Measurements from ENCODE around the gene NFKB2. TPM values are rescaled to one million over a fixed set of nuclear protein-coding genes. Genes with fewer than 3 reads are reported as not detected.

Gene NFKB2
- total RNA-seq, 1 donor from 2014 or later: 26.8 TPM

DNA sequence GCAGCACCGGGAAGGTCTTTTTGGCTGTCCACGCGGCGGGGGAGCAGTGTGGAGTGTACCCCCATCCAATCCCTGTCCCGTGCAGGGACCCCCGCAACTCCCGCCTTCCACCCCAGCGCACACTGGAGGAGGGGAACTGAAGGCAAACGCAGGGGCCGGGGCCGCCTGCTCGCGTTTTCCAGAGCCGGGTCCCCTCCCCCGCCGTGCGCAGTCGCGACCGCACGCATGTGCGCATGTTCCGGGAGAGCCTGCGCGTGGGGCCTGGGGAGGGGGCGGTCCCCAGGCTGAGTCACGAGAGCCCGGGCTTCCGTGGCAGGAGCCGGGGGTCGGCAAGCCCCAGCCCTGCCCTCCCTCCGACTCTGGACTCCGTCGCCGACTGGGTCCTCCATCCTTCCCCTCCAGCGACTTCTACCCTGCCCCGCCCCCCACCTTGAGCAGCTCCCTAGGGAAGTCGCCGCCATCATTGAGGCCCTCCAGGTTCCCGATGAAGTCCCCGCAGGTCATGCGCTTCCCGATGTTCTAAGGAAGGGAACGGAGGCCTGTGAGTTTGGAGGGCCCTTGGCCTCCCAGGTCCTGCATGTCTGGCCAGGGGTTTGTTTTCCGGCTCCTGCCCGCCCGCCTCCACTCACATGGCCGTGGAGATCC, 15.0 kb downstream of the NFKB2 start:
- Histone ChIP-seq H3K4me3 (peak overlapping the region; percentile 40 to 49), H3K27me3 (peaks cover 6% of the 10 kb centered on the region), H3K27ac (peak overlapping the region; percentile 73), H3K9me3 (no peaks in the 10 kb centered on the region), H3K4me1 (peaks cover 27% of the 10 kb centered on the region), H3K36me3 (no peaks in the 10 kb centered on the region)
- TF ChIP-seq POLR2A (IDR thresholded peaks at IDR 0.05) (peak in 1 of 2 donors; percentile 27), POLR2AphosphoS5 (IDR thresholded peaks at IDR 0.05; ENCODE audit: insufficient read depth in 1 of 2, low read depth in 1 of 2) (peak in 1 of 2 donors; percentile 85)
- TF ChIP-seq, protein P1, sequence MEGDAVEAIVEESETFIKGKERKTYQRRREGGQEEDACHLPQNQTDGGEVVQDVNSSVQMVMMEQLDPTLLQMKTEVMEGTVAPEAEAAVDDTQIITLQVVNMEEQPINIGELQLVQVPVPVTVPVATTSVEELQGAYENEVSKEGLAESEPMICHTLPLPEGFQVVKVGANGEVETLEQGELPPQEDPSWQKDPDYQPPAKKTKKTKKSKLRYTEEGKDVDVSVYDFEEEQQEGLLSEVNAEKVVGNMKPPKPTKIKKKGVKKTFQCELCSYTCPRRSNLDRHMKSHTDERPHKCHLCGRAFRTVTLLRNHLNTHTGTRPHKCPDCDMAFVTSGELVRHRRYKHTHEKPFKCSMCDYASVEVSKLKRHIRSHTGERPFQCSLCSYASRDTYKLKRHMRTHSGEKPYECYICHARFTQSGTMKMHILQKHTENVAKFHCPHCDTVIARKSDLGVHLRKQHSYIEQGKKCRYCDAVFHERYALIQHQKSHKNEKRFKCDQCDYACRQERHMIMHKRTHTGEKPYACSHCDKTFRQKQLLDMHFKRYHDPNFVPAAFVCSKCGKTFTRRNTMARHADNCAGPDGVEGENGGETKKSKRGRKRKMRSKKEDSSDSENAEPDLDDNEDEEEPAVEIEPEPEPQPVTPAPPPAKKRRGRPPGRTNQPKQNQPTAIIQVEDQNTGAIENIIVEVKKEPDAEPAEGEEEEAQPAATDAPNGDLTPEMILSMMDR (IDR thresholded peaks at IDR 0.05): no peak
- no peak for DNase-seq (ENCODE audit: extremely low spot score in 2 of 2)
- intact Hi-C loops (cut with DNase I): no loop called here

DNA sequence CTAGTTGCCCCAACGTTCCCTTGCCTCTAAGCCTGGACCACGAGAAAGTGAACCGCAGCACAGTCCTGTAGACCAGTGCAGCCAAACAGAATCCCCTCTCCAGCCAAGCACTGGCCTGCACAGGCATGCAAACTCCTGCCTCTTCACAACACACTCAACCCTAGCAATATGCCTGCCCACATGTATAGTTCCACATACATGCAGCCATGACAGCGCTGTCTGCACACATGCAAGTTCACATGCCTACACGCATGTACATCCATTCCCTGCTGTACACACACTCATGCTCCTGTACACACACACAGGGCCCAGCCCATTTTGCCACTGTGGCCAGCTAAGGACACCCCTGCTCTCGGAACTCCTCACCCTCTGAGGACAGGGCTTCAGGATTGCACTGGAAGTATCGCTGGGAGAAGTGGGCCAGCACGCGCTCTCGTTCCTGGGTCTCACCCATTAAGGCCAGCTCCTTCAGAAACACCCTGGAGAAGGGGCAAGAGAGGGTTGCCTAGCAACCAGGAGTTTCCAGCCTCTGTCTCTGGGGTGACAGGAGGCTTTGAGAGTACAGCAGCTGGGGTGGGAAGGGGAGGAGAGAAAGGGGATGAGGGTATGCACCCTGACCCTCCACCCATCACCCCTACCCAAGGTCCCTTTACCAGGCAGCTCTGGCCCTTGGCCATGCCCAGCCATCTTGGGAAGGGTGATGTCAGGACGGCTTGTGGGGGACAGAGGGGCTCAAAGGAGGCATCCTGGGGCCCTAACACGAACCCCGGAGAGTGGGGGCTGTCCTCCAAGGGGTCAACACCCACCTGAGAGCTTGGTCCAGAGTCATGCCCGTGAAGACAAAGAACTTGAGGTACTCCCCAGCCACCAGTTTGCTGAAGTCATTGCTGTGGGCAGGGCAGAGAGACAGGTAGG, 16.1 kb downstream of the NFKB2 start:
- Histone ChIP-seq H3K4me1 (peaks cover 27% of the 10 kb centered on the region), H3K27me3 (peaks cover 6% of the 10 kb centered on the region), H3K36me3 (no peaks in the 10 kb centered on the region), H3K4me3 (no peak overlapping the region), H3K27ac (no peak overlapping the region), H3K9me3 (no peaks in the 10 kb centered on the region)
- DNase-seq (ENCODE audit: extremely low spot score in 2 of 2): no peak
- TF ChIP-seq, protein P1 (IDR thresholded peaks at IDR 0.05): no peak
- no peak for TF ChIP-seq POLR2AphosphoS5 (IDR thresholded peaks at IDR 0.05; ENCODE audit: insufficient read depth in 1 of 2, low read depth in 1 of 2)
- no peak for TF ChIP-seq POLR2A (IDR thresholded peaks at IDR 0.05)
- intact Hi-C loops (cut with DNase I): no loop called here

DNA sequence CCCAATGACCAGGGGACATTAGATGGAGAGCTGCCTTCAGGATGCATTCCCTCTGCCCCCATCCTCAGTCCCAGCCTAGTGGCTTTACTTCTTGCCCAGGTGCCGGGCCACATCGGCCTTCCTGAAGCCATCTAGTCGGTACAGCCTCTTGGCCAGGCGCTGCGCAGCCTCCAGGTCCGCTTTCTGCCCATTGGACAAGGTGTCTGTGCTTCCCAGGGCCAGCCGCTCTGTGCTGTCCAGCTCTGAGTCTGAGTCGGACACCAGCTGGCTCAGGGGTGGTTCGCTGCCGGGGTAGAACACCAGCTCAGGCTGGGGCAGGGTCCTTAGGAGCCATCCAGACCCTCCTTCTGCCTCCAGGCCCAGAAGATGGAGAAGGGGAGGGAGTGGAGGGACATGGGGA, 16.8 kb downstream of the NFKB2 start:
- TF ChIP-seq, protein P1 (IDR thresholded peaks at IDR 0.05): no peak
- TF ChIP-seq POLR2A (IDR thresholded peaks at IDR 0.05) (no peak), POLR2AphosphoS5 (IDR thresholded peaks at IDR 0.05; ENCODE audit: insufficient read depth in 1 of 2, low read depth in 1 of 2) (no peak)
- Histone ChIP-seq H3K9me3 (no peaks in the 10 kb centered on the region), H3K27me3 (peaks cover 6% of the 10 kb centered on the region), H3K27ac (no peak overlapping the region), H3K36me3 (no peaks in the 10 kb centered on the region), H3K4me3 (no peak overlapping the region), H3K4me1 (peaks cover 27% of the 10 kb centered on the region)
- no peak for DNase-seq (ENCODE audit: extremely low spot score in 2 of 2)
- intact Hi-C loops (cut with DNase I): no loop called here

DNA sequence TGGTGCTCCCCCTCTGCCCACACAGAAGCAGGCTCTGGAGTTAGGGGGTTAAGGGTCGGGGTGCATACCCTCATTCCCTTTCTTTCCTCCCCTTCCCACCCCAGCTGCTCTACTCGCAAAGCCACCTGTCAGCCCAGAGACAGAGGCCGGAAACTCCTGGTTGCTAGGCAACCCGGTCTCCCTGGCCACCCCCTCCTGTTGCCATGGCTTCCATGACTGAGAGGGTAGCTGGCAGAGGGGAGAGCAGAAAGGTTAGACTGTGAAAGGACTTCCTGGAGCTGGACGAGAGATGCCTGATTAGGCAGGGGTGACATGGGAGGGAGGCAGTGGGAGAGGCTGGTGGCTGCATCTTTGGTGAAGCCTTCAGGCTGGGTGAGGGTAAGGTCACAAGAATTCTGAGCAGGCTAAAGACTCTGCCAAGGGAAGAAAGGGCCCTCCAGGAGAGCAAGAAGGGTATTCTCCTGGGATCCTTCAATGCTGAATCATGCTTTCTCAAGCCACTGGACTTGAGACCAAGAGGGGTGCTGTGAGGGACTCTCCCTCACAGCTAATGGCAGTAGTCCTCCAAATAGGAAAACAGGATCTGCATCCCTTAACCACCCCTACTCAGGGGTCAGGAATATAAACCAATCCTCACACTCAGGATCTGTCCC, 17.7 kb downstream of the NFKB2 start:
- no peak for DNase-seq (ENCODE audit: extremely low spot score in 2 of 2)
- Histone ChIP-seq H3K36me3 (no peaks in the 10 kb centered on the region), H3K4me3 (no peak overlapping the region), H3K27ac (no peak overlapping the region), H3K9me3 (no peaks in the 10 kb centered on the region), H3K4me1 (peaks cover 26% of the 10 kb centered on the region), H3K27me3 (peaks cover 6% of the 10 kb centered on the region)
- TF ChIP-seq, protein P1 (IDR thresholded peaks at IDR 0.05): no peak
- TF ChIP-seq POLR2AphosphoS5 (IDR thresholded peaks at IDR 0.05; ENCODE audit: insufficient read depth in 1 of 2, low read depth in 1 of 2) (no peak), POLR2A (IDR thresholded peaks at IDR 0.05) (no peak)
- intact Hi-C loops (cut with DNase I): no loop called here

Measured in vagina (tissue), 2 donors.